Mesothelial cell of epicardium (in vitro differentiated cells): ENCODE results near the gene KLHDC4. TPM values are rescaled to one million over a fixed set of nuclear protein-coding genes. Genes with fewer than 3 reads are reported as not detected.

Experiments used
- DNase-seq, 2 experiments: peaks; one replicate each; pipeline ENCODE4 v3.0.0; 2021; ENCODE audit warnings: low spot score in 2 of 2; ENCODE audit not compliant: unreplicated experiment in 2 of 2
- H3K27ac Mint-ChIP-seq: 2 replicates; pipeline ENCODE4 v1.8.0; 2021; ENCODE audit warnings: mixed read lengths
- H3K27me3 Mint-ChIP-seq: 2 replicates; pipeline ENCODE4 v1.8.0; 2021; ENCODE audit warnings: low read depth, mixed read lengths
- H3K36me3 Mint-ChIP-seq: 2 replicates; pipeline ENCODE4 v1.8.0; 2021; ENCODE audit warnings: mixed read lengths
- H3K4me1 Mint-ChIP-seq: 2 replicates; pipeline ENCODE4 v1.8.0; 2021; ENCODE audit warnings: mixed read lengths
- H3K4me3 Mint-ChIP-seq: 2 replicates; pipeline ENCODE4 v1.8.0; 2021; ENCODE audit warnings: mild to moderate bottlenecking, moderate library complexity, mixed read lengths
- H3K9me3 Mint-ChIP-seq: 2 replicates; pipeline ENCODE4 v1.8.0; 2021; ENCODE audit warnings: mixed read lengths
- CTCF ChIP-seq: fragments of 200-600 bp; sonication (generic); IDR thresholded peaks from one replicate; pipeline ENCODE4 v1.5.0; 2021; ENCODE audit warnings: antibody characterized with exemption; ENCODE audit not compliant: unreplicated experiment
- total RNA-seq: library from RNA; stranded (reverse); gene quantifications from 3 replicates; pipeline ENCODE4 v1.2.1, GENCODE V29; 2021

The KLHDC4 gene
- total RNA-seq, 1 donor from 2014 or later, result 52.7 TPM

GRCh38 chr16:87757841-87758426, 7.9 kb downstream of the KLHDC4 start:
- Mint-ChIP-seq H3K9me3 (no peaks in the 10 kb centered on the region), H3K4me3 (no peak overlapping the region), H3K36me3 (peaks cover 39% of the 10 kb centered on the region), H3K27ac (no peak overlapping the region), H3K4me1 (no peaks in the 10 kb centered on the region), H3K27me3 (no peaks in the 10 kb centered on the region)
- no peak for DNase-seq
- no peak for TF ChIP-seq CTCF

GRCh38 chr16:87754535-87754934, 11.3 kb downstream of the KLHDC4 start:
- H3K4me3 Mint-ChIP-seq, result no peak overlapping the region
- H3K9me3 Mint-ChIP-seq, result no peaks in the 10 kb centered on the region
- H3K27me3 Mint-ChIP-seq, result no peaks in the 10 kb centered on the region
- no peak for DNase-seq
- H3K27ac Mint-ChIP-seq, result no peak overlapping the region
- no peak for TF ChIP-seq CTCF
- no peaks in the 10 kb centered on the region for H3K4me1 Mint-ChIP-seq
- H3K36me3 Mint-ChIP-seq, result peaks cover 43% of the 10 kb centered on the region

- peaks cover 29% of the 10 kb centered on the region for H3K36me3 Mint-ChIP-seq
- H3K27ac Mint-ChIP-seq, result no peak overlapping the region
- no peak for TF ChIP-seq CTCF
- DNase-seq, result no peak
- no peaks in the 10 kb centered on the region for H3K27me3 Mint-ChIP-seq
- no peak overlapping the region for H3K4me3 Mint-ChIP-seq
- no peaks in the 10 kb centered on the region for H3K9me3 Mint-ChIP-seq
- no peaks in the 10 kb centered on the region for H3K4me1 Mint-ChIP-seq
These were observed 18.0 kb downstream of the KLHDC4 start for GRCh38 chr16:87747626-87748414.

GRCh38 chr16:87746178-87746577, 19.6 kb downstream of the KLHDC4 start:
- Mint-ChIP-seq H3K4me3 (no peak overlapping the region), H3K36me3 (peaks cover 35% of the 10 kb centered on the region), H3K4me1 (no peaks in the 10 kb centered on the region), H3K27me3 (no peaks in the 10 kb centered on the region), H3K9me3 (no peaks in the 10 kb centered on the region), H3K27ac (no peak overlapping the region)
- TF ChIP-seq CTCF, result no peak
- no peak for DNase-seq

- H3K27ac Mint-ChIP-seq, result no peak overlapping the region
- no peak for DNase-seq
- H3K36me3 Mint-ChIP-seq, result peaks cover 38% of the 10 kb centered on the region
- TF ChIP-seq CTCF, result no peak
- H3K27me3 Mint-ChIP-seq, result no peaks in the 10 kb centered on the region
- no peak overlapping the region for H3K4me3 Mint-ChIP-seq
- no peaks in the 10 kb centered on the region for H3K9me3 Mint-ChIP-seq
- no peaks in the 10 kb centered on the region for H3K4me1 Mint-ChIP-seq
These were observed 20.9 kb downstream of the KLHDC4 start for GRCh38 chr16:87744750-87745514.
